Epithelial cell of esophagus (primary cell): ENCODE results near the gene TIGD3.

Experiments
- DNase-seq: peaks from one replicate; pipeline ENCODE4 v3.0.0; 2010; ENCODE audit warnings: low read depth
- H3K4me3 ChIP-seq: 2 replicates; pipeline ENCODE4 v1.5.1; 2011; ENCODE audit warnings: mild to moderate bottlenecking, low read length, control low read depth
- TF ChIP-seq, protein P1 (sequence below): IDR thresholded peaks from 2 replicates; pipeline ENCODE4 v1.5.1; 2011; ENCODE audit warnings: low read depth, mild to moderate bottlenecking, low read length, control low read depth, inconsistent platforms; ENCODE audit not compliant: insufficient read depth; ENCODE audit errors: missing control alignments

The TIGD3 gene

DNA sequence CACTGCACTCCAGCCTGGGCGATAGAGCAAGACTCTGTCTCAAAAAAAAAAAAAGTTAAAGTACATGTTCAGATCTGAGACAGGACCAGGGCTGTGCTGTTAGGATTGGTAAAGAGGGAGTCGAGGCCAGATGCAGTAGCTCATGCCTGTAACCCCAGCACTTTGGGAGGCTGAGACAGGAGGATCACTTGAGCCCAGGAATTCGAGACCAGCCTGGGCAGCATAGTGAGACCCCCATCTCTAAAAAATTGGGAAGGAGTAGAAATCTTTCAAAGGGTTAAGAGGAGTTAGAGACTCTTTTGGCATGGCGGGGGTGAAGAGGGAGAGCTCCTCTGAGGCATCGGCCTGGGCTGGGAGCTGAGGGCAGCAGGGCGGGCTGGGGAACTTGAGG is 16.1 kb downstream of the TIGD3 start:
- TF ChIP-seq, protein P1, sequence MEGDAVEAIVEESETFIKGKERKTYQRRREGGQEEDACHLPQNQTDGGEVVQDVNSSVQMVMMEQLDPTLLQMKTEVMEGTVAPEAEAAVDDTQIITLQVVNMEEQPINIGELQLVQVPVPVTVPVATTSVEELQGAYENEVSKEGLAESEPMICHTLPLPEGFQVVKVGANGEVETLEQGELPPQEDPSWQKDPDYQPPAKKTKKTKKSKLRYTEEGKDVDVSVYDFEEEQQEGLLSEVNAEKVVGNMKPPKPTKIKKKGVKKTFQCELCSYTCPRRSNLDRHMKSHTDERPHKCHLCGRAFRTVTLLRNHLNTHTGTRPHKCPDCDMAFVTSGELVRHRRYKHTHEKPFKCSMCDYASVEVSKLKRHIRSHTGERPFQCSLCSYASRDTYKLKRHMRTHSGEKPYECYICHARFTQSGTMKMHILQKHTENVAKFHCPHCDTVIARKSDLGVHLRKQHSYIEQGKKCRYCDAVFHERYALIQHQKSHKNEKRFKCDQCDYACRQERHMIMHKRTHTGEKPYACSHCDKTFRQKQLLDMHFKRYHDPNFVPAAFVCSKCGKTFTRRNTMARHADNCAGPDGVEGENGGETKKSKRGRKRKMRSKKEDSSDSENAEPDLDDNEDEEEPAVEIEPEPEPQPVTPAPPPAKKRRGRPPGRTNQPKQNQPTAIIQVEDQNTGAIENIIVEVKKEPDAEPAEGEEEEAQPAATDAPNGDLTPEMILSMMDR, result no peak
- DNase-seq, result no peak
- H3K4me3 ChIP-seq, result no peak overlapping the region

GRCh38 chr11:65373839-65374580 is 19.5 kb downstream of the TIGD3 start:
- DNase-seq, result peak; percentile 43
- TF ChIP-seq, protein P1, result no peak
- no peak overlapping the region for H3K4me3 ChIP-seq

- H3K4me3 ChIP-seq, result no peak overlapping the region
- TF ChIP-seq, protein P1, result no peak
- DNase-seq, result peak; percentile 67
Observed at GRCh38 chr11:65375012-65375411, 20.5 kb downstream of the TIGD3 start.

DNA sequence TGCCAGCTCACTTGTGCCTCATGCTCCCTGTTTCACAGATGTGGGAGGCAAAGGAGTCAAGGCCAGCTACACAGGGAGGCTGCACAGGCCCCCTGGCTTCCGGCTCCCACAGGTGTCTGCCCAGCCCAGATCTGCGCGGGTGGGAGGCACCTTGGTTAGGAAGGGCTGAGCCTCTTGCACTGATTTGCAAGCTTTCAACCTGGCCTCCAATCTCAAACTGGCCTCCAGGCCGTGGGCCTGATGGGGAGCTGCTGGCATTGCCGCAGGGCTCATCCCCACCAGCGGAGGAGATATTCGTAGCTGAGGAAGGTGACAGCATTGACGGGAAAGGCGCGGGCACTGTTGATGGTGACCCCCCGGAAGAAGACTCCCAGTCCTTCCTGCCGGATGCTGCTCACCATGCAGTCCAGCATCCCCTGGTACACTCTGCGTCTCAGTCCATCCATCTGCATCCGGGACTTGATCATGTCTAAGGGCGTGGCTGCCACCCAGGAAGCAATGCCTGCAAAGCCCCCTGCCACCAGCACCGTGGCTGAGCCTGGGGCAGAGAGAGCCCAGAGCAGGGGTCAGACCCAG is 21.7 kb downstream of the TIGD3 start:
- DNase-seq, result no peak
- TF ChIP-seq, protein P1, result no peak

DNA sequence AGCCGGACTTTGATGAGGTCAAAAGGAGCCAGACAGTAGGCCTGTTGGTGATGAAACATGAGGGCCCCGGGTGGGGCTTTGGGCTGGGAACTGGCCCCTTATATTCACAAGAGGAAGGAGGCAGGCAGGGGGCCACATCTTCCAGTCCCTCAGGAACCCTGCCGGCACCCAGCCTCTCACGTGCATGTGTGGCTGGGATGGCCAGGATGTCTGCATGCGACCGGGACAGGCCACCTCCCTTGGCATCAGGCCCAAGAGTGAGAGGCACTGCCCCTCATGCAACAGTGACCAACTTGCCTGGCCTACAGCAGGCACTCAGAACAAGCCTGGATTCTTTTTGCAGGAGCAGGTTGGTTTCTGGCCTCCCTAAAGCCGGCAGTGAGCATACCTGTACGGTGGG is 22.5 kb downstream of the TIGD3 start:
- TF ChIP-seq, protein P1, result no peak
- no peak for DNase-seq
- no peak overlapping the region for H3K4me3 ChIP-seq

More for the DNA sequence above, 21.7 kb downstream of the TIGD3 start:
- H3K4me3 ChIP-seq, result no peak overlapping the region

DNA sequence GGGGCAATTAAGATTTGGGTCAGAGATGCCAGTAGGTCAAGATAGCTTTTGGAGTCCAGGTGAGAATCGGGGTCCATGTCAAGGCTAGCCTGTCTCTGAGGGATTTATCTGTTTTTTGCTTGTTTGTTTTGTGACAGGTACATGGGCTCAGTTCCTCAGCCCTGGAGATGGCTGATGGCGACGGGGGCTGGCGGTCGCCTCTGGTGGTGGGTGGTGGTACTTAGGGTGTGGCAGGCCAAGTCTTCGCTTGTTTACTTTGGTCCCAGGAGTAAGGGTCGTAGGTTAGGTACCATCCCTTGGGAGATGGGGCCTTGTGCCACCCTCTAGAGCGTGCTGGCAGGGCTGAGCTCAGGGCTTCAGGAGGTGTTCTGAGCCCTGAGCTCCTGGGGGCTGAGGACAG is 23.2 kb downstream of the TIGD3 start:
- no peak for DNase-seq
- TF ChIP-seq, protein P1, result no peak
- H3K4me3 ChIP-seq, result no peak overlapping the region
